Dermis microvascular lymphatic vessel endothelial cell (primary cell): ENCODE measurements around the gene P4HA2. TPM values are rescaled to one million over a fixed set of nuclear protein-coding genes. Genes with fewer than 3 reads are reported as not detected.

Experiments
- DNase-seq, 2 donors: peaks; one replicate each; pipeline versions ENCODE4 v3.0.0 to v3.0.0-alpha.2; 2010; ENCODE audit warnings: low read depth in 2 of 2
- total RNA-seq: library from RNA; depleted of rRNA; stranded (reverse); fragments of >200 nt; gene quantifications from 2 replicates; pipeline ENCODE4 v1.2.1, GENCODE V29; 2014

The P4HA2 gene
- total RNA-seq, 1 donor from 2014 or later = 37.0 TPM

DNA sequence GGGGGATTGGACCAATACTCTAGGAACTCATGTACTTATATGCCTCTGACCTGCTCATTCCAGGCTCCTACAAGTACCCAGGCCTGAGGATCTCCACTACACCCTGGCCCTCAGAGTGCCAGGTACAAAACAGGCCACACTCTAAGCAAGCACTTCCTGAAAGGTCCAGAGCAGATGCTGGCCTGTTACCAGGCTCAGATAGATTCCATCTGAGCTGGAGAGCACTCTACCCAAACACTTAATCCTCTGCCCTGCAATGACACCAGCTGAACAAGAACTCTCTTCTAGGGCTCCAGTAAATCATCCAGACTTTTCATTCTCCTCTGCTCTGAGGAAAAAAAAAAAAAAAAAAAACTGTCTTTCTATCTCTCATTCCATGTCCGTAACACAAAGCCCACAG is 2.9 kb downstream of the P4HA2 start:
- DNase-seq = no peak

DNA sequence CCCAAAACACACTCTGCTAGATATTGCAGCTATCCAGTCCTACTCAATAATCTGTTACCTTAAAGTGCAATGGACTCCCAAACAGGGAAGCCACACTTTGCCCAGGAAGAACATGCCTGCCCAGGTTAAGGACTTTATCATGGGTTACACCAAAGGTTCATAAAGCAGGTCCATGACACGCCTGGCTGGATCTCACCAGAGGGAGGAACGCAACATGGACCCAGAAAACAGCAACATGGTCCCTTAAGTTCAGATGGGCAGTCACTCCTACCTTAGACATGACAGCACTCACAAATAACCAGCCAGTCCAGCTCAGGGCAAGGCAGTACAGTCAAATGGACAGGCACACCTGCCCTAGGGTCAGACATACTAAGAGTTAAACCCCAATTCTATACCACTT is 3.8 kb downstream of the P4HA2 start:
- DNase-seq = no peak

DNA sequence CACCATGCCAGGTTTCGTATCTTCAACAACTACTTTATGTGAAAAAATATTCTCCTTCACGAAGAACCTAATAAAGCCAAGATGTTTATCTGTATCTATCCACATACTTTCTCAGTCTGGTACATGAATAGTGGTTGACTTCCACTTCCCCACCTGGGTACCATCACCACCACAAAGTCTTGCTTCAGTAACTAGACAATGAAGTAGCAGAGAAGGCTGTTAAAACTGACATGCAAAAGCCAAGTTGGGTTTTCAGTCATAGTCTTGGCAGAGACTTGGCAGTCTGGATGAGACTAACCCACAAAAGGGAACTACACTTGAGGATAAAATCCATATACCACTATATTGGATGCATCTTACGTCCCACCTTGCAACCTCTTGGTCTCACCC is 5.0 kb downstream of the P4HA2 start:
- no peak for DNase-seq

DNA sequence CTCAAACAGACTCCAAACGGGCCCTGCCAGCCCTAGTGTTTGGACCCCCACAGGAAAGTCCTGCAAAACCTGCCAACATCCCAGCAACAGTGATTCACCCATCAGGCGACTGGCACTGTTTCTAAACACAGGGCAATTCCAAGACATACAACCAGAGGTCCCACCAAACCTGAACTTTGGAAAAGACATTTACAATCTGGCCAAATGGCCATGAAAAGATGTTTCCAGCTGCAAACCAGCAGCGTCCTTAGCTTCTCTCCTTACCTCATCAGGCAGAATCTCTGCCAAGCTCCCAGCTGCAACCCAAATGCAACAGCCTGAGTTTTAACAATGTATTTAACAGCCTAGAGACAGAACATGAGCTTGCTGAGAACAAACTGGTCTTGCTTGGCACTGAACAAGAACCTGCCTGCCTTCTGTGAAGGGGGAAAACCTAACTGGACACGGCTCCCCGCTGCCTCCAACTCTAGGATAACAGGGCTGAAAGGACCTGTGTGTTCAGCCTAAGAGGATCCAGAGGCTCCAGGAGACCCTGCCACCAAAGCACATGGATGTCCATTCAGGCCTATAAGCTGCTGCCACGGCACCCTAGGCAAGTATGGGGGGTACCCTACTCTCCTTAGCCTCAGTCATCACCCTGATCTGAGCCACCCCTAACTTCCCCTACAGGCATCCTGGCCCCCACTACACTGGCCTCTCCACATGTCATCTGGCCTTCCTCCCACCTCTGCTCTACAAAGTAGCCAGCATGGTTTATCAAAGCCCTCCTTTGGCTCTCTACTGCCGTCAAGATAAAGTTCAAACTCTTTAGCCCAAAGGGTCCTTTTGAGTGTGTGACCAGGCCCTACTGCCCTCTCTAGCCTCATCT is 5.6 kb downstream of the P4HA2 start:
- DNase-seq = peak in 1 of 2 donors; percentile 49

DNA sequence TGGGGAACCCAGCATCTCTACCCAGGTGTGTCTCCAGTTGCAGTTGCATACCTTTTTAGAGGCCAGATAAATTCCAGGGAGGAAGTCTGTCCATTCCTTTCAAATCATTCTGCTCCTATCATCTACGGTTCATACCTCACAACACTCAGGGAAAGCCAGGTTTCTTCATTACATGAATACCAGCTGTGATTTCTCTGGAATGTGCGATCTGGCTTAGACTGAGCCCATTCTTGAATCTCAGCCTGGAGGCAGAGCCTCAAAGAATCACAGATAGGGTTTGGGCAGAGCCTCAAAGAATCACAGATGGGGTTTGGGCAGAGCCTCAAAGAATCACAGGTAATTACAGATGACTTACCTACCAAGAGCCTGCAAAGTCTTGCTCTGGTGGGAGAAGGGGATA is 7.2 kb downstream of the P4HA2 start:
- DNase-seq = no peak

DNA sequence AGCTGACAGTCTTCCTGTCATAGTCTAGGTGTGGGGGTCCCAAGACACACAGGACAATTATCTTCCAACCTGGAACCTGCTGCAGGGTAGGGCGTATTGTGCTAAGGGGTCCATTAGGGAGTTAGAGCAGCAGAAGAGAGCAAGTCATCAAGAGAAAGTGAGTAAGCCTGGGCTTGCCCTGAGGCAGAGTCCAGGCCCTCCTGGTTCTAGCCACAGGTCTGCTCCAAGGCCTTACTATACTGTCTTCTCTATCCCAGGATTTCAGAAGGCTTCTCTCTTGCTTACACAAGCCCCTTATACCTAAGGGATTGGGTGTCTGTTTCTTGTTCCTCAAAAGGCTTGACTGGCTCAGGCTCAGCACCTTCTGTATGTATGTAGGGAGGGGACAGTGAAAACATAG is 7.7 kb downstream of the P4HA2 start:
- no peak for DNase-seq

DNA sequence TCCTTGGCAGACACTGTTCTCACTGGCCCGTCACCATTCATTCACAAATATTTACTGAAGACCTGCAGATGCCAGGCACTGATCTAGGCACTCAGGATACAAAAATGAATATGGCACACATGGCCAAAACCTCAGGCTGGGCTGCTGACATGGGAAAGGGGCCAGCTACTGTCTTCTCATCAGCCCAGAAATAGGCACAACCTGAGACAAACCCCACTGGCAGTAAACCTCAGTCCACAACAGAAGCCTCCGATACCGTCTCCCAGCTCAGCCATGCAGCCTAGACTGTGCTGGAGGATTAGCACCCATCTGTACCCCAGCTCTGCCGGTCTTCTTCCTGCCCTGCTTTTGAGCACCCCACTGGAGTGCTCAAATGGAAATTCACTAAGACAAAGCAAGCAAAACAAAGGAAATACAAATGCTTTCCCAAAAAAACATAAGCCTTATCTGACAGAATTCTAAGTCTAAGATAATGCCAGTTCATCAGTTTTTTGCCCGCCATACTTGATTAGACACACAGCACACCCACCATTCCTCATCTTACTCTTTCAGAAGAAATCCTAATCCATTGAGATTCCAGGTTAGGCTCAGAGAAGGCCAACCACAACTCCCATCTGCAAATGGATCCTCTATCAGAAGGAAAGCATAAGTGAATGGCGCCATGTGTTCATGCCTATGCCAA is 8.2 kb downstream of the P4HA2 start:
- no peak for DNase-seq

DNA sequence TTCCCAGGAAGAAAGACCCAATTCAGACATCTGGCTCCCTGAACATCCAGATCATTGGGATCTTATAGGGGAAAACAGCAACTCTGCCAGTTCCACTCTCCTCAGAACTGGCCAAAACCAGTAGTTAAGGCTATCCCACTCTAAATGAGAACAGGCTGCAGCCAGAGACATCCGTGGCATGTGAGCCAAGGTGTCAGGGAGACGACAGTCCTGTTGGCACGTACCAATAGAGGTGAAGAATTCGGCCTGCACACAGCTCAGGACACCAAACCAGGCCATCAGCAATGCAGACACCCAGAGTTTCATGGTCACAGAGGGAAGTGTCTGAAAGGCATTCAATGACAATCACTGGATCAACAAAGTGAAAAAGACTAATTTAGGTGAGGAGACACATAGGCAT is 9.3 kb downstream of the P4HA2 start:
- no peak for DNase-seq

DNA sequence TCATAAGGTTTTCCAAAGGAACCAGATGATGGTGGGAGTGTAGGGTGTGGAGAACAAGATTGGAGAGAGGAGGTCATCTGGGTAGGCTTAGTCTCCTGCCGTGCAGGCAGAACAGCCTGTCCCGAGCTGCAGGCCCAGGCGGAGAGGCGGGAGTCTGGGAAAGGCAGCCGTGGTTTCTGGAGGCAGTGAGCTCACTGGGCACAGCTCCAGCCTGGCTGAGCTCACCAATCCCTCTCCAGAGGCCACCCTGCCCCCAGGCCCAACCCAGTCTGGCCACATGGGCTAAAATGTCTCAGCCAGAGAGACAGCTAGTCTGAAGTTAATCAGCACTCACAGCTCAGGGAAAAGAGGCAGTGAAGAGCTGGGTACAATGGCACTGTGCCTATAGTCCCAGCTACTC is 12.3 kb downstream of the P4HA2 start:
- peak in 1 of 2 donors; percentile 85 for DNase-seq

DNA sequence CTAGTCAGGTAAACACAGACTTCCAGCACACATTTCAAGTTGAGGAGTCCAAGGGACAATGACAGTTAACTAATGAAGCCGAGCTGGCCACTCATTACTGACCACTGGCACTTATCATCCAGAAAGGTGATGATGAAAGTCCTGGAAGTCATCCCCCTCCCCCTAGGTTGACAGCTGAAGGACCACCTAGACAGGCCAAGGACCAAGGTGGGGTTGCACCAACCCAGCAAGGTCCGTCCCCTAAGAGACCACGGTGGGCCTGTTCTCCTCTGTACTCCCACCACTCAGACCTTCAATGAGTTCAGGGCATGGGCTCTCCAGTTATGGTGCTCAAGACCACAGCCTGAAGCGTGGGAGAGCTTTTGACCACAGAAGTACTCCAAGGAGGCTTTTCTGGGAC is 13.2 kb downstream of the P4HA2 start:
- no peak for DNase-seq

DNA sequence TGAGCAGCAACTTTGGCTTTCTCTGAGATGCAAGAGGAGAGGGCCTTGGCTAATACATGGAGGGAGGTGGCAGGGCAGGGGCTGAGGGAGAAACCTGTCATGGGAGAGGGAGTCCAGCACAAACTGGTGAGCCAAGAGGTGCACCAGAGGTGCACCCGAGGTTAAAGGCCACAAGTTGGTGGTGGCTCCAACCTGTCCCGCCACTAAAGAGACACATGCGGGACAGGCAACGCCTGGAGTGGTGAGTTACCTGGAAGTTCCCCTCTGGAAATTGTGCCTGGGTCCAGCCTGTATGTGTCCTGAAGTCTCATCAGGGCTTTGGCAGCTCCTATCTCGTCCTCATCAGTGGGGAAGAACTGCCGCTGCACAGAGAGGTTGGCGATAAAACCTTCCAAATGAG is 14.0 kb downstream of the P4HA2 start:
- DNase-seq = no peak

DNA sequence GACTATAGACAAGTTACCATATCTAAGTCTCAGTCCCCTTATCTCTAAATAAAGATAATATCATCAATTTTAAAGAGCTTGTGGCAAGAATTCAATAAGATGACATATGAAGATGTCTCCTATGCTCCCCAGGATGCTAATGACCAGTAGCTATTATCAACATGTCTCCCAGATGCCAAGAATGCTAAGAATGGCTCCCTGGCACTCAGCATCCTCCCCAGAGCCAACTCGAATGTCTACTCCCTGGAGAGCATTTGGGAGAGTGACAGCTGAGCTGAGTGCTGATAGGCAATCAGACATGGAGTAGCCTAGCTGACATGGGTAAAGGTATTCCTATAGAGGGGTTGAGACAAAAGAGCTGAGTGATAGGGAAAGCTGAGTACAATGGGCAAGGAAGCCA is 15.9 kb downstream of the P4HA2 start:
- DNase-seq = no peak

DNA sequence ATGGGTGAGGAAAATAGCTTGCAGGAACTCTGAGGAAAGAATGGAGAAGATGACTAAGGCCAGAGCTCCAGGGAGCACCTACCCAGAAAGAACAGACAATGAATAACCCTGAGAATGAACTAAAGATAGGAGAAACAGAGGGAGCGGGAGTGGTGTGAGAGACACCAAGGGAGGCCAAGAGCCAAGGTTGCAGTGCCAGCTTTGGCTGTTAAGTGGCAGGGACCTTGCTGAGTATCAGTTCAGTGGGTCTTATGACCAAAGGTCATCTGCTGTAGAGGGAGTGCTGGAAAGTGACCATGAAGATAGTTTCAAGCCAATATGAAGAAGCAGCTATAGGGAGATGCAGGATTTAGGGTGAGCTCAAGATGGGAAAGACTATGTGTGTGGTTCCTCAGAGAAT is 16.7 kb downstream of the P4HA2 start:
- DNase-seq = no peak

DNA sequence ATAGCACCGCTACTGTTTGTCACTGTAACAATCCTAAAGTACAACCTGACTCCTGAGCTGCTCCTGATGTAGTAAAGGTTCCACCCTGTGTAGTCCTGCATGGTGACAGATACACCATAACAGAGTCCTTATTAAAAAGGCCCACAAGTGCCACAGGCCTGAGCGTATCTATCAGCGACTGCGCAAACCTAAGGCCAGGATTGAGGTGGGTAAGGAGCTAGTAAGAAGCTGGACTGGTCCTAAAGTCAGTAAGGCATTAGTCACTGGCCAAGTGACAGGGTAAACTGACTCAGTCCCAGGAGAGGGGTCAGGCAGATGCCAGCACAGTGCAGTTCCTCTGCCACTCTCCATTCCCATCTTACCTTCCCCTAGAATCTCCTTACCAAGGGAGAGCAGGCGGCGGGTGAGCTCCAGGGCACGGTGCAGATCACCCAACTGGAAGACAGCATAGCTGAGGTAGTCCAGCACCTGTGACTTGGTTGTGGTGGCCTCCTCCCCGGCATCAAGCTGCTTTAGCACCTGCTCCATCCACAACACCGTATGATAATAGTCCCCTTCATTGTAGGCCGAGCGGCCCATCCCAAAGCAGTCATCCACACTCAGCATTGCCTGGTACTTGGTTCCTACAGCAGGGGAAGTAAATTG is 17.6 kb downstream of the P4HA2 start:
- no peak for DNase-seq

DNA sequence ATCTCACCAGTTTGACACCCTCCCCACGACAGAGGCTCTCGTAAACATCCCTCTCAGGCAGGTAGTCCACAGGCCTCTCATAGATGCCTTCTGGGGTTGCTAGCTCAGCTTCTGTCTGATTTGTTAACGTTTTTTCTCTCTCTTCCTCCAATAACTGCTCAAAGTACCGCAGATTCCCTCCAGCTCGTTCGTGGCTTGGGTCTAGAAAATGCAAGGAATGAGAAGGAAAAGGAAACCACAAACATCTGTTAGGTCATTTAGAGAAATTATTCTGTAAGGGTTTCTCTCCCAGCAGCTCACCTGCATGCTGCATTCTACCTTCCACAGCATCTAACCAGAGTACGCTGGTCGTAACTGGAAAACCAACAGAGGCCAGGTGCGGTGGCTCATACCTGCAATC is 18.5 kb downstream of the P4HA2 start:
- DNase-seq = no peak

DNA sequence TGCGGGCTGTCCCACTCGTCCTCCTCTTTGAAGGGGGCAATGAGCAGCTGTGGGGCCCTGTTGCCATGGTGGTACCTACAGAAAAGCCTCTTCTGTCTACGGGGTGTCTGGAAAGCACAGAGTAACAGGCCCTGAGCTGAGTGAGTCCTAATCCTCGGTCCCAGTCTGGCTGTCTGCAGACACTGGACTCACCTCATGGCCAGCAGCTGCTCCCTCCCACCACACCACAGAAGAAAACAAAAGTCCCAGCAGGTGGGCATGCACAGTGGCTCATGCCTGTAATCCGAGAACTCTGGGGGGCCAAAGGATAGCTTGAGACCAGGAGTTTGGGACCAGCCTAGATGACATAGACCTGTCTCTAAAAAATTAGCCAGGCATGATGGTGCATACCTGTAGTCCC is 19.9 kb downstream of the P4HA2 start:
- no peak for DNase-seq

DNA sequence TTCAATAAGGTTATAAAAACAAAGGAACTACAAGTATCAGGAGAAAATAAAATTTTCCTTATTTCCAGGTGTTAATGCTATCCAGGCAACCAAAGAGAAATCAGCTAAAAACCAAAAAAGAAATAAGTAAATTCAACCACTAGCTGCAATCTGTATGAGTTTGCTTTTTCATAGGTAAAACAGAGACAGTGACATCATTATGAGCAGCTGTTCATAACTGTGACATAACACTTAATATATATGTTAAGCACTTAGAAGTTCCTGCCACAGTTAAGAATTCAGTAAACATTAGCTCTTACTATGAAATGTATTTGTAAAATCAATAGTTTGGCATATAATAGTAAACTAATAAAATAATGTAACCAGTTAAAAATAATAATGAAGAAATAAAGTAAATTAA is 20.9 kb downstream of the P4HA2 start:
- DNase-seq = no peak

DNA sequence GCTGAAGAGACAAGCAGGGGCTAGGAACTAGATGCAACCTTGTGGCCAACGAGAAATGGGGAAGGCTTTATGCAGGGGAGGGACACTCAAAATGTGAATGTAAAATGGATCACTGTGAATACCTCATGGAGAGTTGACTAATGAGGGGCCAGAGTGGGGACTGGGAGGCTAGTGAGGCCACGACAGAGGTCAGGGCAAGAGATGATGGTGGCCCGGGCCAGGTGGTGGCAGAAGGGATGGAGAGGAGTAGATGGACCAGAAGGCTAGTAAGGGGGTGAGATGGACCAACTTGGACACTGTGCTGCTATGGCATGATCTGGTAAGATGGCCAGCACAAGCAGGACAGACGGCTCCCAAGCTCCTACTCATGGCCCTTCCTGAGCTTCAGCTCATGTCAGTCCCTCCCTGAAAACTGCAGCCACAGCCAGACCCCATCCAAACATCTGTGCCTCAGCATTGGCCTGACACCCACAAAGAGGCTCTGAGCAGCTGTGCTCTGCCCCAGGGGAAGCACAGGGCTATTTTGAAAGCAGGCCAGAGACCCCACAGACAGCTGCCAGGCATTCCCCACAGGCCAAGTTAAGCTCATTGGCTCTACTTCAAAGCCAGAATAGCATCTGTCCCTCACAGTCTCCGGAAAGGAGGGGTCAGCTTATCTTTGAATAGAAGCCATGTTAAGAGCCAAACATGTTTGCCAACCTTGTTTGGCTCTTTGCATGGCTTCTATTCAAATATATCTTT is 22.1 kb downstream of the P4HA2 start:
- DNase-seq = peak; percentile 67 to 68

DNA sequence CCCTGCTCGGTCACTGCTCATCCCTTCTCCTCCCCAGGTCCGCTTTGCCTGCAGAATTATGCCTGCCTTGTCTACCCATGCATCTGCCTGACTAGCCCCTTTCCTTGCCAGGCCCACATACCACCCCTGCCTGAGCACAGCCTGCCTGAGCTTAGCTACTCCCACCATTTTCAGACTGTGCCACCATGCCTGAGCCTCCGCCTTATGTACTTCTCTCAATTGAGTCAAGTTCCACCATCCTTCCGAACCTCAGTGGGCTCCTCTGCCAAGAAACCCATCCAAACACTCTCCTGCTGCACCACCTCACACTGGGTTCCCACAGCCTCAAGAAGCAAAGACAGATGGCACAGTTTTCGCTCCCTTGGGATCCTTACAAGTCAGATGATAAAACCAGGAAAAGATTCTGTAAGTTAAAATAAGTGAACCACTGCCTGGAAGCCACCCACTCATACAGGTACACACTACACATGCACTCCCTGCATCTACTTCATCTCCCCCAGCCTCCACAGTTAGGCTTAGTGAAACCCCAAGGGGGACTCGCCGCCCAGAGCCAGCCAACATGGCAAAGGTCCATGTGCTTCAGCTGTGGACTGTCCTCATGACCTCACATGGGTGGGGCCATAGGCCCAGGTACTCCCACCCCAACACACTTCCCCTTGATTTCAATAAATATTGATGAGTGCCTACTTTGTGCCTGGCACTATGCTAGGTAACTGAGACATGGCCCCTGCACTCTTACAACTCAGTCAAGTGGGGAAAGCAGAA is 23.1 kb downstream of the P4HA2 start:
- DNase-seq = no peak

DNA sequence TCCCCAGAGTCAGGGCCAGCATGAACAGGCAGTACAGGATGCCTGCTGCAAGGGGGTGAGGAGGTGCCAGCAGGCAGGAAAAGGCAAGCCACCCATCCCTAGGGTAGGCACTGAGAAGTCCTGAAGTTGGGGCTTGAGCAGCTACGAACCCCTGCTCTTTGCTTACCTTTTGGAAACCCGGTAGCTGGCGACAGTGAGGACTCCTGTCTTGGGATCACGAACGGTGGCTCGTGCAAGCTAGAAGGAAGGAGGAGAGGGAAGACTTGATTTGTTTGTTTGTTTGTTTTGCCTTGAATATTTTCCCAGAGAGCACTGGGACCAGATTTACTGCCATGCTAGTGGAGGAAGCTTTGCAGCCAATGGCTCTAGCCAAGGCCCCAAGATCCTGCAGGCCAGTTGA is 23.7 kb downstream of the P4HA2 start:
- DNase-seq = no peak

DNA sequence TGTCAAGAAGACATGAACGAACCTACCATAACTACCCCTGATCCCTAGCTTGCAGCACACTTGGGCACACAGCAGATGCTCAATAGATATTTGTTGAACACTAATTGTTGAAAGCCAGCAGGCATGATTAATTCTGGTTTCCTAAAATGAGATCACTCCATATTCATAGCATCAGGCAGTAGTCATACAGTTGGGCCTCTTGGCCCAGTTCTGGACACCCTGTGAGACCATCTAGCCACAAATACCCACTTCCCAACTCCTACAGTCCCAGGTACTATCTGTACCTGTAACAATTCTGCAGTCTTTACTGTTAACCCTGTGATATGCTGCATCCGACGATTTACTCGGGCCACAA is 24.2 kb downstream of the P4HA2 start:
- DNase-seq = no peak
